ENCODE data around the gene AK5.

AK5 gene

DNA sequence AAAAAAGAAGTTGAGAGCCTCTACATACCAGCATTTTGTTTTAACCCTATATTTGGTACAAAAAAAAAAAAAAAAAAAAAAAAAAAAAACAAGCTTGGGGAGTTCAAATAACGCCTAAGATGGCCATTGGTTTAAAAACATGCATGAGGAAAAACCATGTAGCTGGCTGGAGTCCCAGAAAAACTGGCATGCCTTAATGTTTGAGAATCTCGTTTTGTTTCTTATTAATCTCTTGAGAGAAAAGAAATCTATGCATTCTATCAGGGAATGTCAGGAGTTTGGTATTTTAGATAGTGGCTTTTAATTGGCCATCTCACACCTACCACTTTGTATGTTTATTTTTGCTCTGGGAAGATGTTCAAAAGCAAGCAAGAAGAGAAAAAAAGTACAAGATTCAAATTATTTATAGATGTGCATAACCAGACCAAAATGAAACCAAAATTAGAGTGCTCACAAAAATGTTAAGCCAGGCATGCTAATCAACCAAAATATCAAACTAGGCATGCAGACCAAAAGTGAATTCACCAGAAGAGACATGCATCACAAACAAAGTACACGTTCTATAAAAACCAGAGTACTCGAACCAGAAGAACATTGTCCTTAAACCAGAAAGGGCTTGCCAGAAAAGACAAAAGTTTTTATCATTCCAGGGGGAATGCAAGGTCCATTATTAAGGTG, 156.6 kb downstream of the AK5 start:
- no peak for DNase-seq (ENCODE audit: low spot score)

DNA sequence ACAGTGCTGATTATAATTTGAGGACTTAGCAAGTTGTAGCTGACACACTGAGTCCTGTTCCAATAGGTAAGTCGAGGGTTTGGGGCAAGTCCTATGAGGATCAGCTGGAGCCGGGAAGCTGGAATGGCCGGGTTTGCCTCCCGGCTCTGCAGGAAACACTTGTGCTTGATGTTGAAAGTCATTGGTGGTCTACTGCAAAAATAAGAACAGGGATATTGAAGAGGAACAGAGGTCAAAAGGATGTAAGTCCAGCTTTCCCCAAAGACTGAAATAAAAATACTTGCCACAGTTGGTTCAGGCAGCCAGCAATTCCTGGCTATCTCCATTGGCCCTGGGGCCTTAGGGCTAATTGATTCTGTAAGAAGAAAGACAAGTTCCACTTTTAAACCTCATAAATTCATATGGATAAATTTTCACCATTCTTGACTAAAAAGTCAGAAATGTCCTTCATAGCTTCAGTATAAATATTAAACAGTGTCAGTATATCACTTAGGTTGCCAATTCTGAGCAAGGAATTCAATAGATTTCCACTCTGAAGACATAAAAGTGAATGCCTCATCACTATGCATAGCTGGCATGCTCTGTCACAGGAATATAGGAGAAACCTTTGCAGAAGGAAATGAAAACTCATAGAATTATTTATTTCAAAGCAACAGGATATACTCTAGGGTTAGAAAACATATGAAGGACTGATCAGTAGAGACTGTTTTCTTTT, 165.2 kb downstream of the AK5 start:
- DNase-seq (ENCODE audit: low spot score), result no peak

DNA sequence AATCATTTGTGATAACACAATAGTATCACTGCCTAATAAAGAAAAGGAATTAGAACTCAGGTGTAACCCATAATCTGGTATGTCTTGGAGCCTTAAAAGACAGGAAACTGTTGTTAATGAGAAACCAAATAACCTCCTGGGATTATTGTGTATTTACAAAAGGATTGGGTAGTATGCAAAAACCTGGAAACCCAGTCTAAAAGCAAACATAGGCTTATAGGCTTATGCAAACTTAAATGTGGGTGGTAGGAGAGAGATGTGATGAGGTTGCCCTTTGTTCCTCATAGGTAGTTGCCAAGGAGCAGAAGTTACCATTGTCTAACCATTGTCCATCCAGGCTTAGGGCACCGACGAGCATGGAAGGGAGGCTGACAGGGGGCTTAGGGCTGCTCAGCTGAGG, 165.8 kb downstream of the AK5 start:
- no peak for DNase-seq (ENCODE audit: low spot score)

DNA sequence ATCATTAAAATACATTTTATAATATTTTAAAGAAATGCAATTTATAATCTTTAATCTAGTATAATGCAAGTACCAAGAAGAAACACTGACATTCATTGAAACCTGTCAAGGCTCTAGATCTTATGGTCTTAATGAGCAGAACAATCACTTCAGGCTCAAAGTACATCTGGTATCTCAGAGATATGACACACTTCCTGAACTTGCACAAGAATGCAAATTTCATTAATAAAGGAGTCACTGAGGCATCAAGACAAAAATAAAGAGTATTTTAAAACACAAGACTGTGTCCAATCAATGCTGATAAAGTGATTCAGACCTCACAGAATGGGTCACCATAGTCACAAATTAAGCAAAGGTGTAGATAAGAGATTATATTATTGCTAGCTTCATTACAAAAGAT, 178.1 kb downstream of the AK5 start:
- no peak for DNase-seq (ENCODE audit: low spot score)

DNA sequence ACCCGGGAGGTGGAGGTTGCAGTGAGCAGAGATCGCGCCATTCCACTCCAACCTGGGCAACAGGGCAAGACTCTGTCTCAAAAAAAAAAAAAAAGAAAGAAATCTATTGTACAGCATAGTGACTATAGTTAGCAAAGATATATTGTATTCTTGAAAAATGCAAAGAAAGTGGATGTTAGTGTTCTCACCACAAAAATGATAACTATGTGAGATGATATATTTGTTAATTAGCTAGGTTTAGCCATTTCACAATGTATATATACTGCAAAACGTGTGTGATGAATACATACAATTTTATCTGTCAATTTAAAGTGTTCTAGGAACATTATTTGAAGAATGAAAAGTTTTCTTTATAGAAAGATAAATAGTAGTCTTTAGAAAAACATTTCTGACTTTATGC, 179.9 kb downstream of the AK5 start:
- DNase-seq (ENCODE audit: low spot score), result no peak

DNA sequence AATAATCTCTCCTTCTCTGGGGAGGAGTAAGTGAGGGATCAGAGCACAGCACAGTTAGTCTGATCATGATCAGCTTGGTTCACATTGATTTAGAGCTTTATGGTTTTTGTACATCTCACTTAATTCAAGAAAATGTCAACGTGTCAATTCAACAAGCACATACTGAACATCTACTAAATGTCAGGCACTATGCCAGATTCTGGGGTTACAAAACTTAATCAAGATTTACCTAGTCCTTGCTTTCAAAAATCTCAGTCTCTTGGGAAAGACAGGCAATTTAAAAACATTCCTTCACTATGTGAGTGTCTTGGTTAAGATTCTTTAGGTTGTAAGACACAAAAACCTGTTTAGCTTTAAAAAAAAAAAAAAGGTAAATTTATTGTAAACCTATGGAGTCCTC, 181.4 kb downstream of the AK5 start:
- DNase-seq (ENCODE audit: low spot score), result no peak

DNA sequence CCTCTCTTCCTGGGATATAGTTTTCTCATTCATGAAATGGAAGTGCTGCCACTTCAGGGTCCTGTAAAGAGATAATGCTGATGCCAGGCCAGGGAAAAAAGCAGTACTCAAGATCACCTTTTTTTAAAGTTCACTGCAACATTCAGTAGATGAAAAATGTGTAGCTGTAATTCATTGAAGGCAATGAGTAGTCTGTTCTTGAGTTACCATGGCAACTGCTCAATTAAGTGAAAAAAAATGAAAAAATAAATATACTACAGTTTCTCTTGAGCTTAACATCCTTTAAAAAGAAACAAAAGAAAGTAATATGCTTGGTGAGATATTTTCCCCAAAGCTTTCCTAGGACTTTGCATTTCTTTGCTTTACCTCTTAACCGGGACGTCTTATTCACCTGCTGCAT, 183.3 kb downstream of the AK5 start:
- DNase-seq (ENCODE audit: low spot score), result no peak

DNA sequence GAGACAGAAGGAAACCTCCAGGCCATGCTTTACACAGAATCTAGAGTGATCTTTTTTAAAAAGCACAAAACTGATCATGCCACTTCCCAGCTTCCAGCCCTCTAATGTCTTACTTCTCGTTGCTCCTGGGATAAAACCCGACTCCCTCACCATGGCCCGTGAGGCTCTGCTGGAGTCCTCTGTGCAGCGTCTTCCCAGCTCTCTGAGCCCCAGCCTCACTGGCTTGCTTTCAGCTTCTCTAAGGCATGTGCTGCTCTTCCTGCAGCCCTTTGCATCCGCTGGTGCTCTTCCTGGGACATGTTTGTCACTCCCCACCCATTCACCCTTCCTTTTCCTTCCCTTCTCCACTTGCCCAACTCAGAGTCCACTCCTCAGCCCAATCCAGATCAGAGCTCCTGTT, 184.1 kb downstream of the AK5 start:
- DNase-seq (ENCODE audit: low spot score), result no peak

DNA sequence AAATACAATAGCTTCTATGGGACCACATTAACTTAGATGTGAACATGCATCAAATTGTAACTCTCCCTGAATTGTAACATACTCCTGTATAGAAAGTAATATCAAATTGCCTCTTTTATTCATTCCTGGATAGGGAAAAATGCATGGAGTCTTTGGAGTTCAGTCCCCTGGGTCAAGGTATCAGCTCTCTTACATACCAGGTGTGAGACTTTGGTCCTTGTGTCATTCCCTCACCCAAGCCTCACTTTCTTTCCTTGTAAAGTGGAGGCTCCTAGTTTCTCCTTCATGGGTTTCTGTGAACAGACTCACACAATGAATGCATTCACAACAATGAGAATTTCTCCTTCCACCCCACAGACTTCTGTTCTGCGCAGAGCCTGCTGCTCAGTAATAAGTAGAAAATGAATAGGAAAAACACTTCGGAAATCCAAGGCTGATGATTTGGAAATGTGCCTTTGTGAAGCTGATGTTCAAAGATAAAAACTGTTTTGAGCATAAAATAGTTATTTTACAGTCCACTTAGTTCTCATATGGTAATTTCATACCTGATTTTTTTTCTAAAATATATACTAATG, 185.3 kb downstream of the AK5 start:
- no peak for DNase-seq (ENCODE audit: low spot score)

DNA sequence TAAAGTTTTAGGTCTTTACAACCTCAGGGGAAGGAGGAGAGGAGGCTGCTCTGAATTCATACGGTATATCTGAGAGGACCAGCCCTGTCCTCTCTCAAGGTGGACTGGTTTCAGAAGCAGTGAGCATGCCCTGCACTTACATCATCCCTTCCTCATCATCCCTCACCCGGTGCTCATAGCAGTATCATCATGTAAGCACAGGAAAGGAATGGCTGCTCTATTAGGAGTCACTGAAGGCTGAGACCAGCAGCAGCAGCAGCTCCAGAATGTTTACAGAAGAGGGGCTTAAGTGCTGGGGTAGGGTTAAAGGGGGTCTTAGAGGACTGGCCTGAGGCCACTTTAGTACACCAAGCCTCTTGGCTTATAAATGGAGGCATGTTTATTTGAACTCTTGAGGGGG, 185.9 kb downstream of the AK5 start:
- no peak for DNase-seq (ENCODE audit: low spot score)

DNA sequence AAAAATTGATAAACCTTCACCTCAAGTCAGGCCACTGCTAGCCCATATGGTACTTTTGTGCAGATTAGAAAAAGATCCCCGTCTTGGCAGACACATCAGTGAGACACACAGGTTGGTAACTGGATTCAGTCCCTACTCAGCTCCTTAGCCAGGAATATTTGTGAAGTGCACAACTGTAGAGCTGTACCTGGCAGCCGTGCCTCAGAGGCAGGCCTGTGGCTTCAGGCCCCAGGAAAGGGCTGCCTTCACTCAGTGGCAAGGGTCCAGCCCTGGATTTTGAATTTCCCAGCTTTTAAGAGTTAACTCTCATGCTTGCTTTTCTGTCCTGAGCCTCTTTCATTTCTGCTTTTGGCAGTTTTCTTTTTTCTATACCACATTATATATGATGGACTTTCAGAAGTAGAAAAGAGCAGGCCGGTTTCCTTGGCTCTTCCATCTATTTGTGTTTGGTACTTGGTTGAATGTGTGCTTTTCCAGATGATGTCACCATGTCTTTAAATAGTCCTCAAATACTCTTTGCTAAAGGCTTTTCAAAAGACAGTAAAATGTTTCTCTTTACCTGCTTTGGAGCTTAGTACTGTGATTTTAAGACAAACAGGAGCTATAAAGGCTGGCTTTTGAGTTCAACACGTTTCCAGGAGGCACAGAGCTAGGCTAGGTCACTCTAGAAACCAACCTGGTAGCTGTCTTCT, 186.6 kb downstream of the AK5 start:
- DNase-seq (ENCODE audit: low spot score), result no peak

DNA sequence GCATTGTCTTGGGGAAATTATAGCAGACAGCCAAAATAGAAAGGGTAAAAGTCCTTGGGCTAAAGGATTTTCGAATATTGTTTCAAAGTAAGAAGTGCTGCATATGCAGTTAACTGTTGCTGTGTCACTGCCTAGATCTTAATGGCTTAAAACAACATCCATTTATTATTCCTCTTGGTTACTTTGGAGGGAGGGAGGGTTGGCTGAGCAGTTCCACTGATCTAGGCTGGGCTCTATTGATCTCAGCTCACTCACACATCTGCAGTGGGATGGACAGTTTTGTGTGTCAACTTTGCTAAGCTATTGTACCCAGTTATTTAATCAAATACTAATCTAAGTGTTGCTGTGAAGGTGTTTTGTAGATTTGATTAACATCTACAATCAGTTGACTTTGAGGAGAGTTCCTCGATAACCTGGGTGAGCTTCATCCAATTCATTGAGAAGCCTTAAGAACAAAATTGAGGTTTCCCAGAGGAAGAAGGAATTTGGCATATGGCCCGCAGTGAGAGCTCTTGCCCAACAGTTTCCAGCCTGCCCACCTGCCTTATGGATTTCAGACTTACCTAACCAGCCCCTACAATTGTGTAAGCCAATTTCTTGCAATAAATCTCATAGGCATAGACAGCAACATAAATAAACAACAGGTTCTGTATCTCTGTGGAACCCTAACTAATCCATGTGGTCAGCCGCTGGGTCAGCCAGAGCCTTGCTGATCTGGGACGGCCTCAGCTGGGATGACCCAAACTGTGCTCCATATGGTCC, 187.3 kb downstream of the AK5 start:
- no peak for DNase-seq (ENCODE audit: low spot score)

DNA sequence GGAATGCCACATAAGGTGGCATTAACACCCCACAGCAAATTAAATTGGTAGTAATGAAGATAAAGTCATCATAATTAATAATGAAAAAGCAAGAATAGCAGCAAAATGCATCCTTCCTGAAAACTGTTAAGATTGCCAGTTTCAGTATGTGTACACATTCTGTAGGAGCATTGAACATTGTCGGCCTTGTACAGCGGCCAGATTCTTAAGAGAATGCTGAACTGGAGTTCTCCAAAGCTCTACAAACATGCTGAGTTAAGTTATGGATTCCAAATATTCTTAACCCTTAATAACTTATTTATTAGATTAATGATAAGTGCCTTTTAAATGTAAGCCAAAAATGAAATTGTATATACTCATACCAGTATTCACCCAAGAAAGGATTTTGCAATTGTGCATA, 189.9 kb downstream of the AK5 start:
- DNase-seq (ENCODE audit: low spot score), result no peak

DNA sequence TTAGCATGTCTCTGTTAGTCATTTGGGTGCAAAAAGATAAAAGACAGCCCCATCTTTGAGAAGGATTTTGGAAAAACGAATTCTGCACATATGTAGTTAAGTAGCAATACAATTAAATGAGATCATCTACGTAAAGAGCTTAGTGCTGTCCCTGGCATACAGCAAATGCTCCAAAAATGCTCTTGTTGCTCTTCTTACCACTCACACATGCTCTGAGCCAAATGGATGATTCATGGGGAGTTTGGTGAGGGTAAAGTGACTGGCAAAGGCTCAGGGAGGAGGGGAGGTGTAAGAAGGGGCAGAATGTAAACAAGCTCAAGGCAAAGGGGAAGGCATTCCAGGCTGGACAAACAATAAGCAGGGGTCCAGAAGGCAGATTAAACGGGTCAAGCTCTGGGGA, 191.9 kb downstream of the AK5 start:
- DNase-seq (ENCODE audit: low spot score), result no peak

DNA sequence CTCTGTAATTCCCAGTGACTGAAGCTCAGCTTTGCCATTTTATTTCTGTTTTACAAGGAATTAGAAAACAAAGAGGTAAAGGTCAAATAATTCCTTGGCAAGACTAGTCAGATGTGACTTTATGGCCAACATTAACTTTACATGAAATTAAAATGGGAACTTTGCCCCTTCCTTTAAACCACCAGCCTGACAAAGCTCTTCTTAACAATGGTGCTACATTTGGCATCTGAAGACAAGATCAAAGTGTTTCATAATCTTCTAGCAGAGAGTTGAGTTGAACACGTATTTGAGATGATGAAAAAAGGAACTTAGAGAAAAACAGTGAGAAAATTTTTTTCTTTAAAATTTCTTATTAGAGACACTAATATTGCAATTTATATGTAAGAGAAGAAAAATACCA, 193.8 kb downstream of the AK5 start:
- no peak for DNase-seq (ENCODE audit: low spot score)

DNA sequence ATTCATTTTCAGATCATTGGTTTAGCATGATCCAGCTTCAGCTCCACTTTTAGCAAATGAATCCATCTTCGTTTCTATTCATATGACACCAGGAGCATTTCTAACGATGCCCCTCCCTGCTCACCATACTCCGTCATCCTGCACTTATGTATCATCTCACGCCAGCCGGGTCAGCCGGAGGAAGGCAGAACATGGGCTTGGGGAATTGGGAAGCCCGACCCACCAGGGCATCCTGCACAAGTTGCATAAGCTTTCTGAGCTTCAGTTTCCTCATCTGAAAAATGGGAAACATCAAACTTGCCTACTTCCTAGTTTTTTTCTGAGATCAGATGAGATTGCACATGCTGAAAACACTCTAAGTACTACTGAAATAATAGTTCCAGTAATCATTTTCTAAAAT, 194.7 kb downstream of the AK5 start:
- no peak for DNase-seq (ENCODE audit: low spot score)

DNA sequence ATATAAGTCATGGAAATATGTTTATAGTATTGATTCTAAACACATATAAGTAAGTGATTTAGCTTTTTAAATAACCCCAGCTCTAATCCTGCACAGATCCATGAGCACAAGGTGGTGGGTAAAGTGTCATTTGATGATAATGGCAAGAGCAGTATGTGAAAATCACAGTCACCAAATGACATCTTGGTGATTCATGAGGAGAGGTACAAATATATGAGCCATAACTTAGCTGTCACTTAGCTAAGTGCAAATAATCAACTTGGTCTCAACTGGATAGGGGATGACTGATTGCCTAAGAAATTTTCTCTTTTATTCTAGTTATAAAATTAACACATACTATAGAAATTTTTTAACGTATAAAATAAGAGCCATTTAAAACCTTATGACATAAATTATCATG, 202.5 kb downstream of the AK5 start:
- no peak for DNase-seq (ENCODE audit: low spot score)

DNA sequence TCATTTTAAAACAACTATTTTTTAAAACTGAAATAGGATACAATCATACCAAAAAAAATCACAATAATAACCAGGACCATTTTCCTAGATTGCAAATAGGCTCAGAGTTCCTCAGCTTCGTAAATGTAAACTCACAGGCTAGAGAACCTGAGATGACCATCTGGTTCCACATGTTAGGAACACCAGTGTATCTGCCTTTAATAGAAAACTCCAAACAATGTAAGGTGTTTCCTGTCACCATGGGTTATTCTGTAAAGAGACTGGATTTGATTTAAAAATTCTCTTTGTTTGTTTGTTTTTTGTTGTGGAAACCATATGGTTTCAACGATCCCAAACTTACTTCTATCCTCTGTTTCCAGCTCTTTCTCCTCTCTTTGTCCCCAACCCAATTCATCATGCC, 203.1 kb downstream of the AK5 start:
- DNase-seq (ENCODE audit: low spot score), result no peak

DNA sequence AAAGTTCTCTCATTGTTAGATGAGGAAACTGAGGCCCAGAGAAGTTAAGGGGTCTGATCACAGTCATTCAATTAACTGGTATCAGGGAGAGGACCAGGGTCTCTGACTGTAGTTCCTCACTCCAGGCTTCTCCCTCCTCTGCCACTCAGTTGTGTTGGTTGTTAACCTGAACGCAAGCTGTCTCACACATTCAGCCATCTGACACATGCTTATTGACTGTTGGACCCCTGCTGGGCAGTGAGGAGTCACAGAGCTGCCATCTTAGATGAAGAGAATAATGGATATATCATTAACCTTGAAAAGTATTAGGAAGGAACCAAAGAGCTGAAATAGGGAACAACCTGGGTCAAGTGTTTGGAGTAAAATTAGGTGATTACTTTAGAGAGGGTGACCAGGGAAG, 205.8 kb downstream of the AK5 start:
- DNase-seq (ENCODE audit: low spot score), result no peak

DNA sequence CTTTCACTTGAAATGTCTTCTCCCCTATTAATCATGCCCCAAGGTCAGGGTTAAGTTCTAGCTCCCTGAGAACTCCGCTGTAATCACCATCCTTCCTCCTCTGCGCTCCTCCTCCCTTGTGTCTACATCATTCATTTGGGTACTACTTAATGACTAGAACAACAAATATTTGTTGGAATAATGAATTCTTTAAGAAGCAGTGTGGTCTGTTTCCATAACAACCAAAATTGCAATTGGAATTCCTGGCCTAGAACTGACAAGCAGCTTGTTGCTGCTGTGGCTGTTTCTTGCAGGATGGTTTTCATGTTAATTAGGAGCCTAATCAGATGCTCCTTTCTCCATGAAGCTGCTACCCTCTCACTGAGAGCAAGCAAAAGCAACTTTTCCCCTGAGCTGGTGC, 208.1 kb downstream of the AK5 start:
- no peak for DNase-seq (ENCODE audit: low spot score)

DNA sequence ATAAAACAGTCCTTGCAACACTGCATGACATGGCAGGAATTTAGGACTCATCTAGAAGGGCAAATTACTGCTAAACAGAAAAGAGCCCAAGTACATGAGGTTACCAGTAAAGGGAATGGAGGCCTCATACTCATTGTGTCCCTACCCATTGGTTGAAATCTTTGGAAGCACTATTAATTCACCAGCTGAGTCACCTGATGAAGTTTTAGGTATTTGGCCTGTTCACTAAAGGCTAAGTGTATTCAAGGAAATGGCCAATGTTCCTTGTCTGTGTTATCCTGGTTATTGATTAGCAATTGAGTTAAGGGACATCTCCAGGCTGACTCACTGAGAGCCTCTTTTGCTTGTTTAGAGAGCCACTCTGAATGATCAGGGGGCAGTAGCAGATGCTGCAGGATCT, 212.2 kb downstream of the AK5 start:
- no peak for DNase-seq (ENCODE audit: low spot score)

DNA sequence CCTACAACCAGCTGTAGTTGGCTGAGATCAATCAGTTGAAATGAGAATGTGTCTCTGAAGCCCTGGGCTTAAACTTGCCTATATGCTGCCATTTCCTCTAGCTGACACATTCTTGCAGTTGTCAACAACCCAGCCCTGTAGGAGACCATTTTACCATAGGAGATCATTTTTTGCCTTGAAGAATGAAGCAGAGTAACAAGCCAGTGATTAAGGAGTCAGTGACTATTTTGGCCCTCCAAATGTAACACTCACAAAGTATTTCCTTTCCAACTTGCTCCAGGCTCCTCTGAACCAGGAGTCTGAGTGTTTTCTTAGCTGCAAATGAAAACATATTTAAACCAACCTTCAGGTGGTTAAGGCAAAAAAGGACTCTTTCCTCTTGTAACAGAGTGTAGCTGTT, 217.1 kb downstream of the AK5 start:
- DNase-seq (ENCODE audit: low spot score), result no peak

DNA sequence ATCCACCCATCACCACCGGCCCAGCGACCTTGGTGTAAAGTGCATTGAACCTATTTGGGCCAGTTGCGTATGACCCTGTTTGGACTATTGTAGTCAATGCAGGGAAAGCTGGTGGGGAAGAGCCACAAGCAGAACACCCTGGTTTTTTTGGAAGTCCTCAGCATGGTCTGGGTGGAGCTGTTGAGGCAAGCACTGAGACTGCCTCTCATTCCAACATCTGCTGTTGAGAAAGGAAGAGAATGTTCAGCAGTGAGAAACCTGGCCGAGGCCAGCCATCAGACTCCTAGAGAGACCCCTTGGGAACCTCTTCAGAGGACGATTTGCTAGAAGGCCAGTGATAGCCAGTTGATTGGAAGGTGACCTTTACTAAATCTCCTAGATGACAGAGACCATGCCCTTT, 217.6 kb downstream of the AK5 start:
- no peak for DNase-seq (ENCODE audit: low spot score)
